ENCODE data around the gene VGLL4.

VGLL4 gene

DNA sequence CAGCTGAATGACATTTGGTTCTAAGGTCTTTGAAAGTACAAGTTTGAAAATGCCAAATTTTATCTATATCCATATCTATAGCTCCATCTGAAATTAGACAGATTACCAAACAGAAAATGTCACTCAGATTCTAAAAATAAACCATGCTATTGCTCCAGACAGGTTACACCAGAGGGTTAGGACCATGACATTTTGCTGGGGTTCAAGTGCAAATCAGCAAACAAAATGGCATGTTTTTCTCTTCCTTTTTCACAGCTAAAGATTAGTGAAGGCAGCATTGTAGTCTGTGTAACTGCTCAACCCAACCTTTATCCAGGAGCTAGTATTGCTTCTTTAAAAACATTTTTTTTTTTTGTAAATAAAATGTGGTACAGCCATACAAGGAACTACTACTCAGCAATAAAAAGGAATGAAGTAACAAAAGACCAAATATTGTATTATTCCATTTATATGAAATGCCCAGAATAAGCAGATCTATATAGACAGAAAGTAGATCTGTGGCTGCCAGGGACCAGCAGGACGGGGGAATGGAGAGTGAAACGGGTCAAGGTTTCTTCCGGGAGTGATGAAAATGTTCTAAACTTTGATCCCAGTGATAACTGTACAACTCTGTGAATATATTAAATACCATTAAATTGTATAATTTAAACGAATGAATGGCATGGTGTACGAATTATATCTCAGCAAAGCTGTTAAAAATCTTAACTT, 18.2 kb downstream of the VGLL4 start:
- no peak for DNase-seq

DNA sequence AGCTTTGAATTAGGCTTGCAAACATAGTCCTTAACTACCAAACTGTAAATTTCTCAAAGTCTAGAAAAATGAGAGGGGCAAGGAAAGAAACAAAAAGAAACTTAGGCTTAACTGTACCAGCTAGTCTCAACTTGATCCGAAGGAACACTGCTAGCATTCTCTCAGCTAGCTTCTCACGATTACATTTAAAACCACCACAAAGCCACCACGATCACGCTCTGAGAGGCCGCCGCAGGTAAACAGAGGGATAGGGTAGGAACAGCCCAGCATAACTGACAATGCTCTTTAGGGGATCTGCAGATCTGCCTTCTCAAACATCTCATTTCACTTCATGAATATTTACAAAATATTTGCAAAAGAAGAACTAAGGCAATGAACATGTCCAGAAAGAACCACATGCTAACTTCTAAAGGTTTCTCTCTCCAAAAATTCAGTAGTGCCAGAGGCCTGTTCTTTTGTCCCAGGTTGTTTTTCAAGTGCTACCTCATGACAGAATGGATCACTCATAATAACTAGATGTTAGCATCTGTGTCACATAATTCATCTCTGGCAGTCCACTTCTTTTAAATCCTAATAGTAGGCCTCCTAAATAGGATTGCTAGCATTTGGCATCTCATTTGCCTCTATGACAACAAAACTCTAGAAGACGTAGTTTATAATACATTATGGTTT, 18.9 kb downstream of the VGLL4 start:
- no peak for DNase-seq

DNA sequence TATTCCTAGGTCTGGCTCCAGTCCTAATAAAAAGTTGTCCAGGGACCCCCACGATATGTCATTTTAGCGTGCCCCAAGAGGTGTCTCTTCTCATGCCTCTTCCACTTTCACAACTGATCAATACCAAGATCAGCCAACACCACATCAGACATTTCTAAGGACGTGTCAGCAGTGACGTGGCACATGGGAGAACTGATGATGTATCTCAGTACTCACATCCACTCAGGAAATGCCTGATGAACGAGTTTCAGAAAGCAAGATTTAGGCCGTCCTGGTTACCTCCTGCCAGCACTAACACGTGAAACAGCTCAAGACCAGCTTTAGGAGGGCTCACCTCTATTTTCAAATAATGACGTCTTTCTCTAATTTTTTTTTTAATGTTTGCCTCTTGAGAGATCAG, 19.6 kb downstream of the VGLL4 start:
- peak; percentile 55 to 64 for DNase-seq

DNA sequence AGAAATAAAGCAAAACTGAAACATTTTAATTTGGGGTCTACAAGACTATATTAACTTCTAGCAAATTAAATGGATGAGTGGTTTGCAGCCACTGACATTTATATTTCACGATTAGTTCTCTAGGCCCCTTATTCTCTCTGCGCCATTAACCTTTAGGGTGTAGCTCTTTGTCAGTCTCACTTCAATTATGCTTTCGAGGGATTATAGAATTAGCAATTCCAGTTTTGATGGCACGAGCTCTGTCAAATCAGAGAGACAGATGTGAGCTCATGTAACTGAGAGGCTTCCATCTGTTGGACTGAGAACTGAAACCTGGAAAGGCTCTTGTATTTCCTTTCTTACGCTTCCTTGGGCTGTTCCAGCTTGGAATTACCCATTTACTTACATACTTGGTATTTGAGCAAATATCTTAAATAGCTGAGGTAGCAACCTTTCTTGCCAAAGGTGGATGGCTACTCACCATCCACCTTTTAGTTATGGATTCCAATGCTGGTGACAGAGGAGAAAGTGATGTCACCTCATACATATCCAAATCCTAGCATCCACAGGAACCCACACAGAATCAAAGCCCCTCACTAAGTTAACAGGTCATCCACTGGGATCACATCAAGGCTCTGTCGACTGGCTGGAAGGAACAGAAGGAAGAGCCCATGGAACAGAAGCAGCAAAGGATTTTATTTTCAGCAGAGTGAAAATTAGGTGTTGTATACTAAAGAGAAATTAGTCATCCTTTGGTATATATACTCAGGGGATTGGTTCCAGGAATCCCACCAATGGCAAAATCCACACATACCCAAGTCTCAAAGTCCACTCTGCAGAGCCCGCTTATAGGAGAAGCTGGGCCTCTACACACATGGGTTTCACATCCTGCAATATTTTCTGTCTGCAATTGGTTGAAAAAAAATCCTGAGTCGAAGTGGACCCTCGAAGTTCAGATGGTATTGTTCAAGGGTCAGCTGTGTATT, 20.8 kb downstream of the VGLL4 start:
- no peak for DNase-seq

DNA sequence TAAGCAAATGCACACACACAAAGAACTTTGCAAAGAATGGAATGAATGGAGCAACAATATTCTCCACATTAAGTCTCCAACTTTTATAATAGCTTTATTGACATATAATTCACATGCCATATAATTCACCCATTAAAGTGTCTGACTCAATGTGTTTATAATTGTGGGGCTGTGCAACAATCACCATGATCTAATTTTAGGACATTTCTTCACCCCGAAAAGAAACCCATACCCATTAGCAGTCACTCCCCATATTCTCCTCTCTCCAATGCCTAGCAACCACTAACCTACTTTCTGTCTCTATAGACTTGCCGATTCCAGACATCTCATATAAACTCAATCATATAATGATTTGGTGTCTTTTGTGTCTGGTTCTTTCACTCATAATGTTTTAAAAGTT, 22.6 kb downstream of the VGLL4 start:
- DNase-seq = no peak

DNA sequence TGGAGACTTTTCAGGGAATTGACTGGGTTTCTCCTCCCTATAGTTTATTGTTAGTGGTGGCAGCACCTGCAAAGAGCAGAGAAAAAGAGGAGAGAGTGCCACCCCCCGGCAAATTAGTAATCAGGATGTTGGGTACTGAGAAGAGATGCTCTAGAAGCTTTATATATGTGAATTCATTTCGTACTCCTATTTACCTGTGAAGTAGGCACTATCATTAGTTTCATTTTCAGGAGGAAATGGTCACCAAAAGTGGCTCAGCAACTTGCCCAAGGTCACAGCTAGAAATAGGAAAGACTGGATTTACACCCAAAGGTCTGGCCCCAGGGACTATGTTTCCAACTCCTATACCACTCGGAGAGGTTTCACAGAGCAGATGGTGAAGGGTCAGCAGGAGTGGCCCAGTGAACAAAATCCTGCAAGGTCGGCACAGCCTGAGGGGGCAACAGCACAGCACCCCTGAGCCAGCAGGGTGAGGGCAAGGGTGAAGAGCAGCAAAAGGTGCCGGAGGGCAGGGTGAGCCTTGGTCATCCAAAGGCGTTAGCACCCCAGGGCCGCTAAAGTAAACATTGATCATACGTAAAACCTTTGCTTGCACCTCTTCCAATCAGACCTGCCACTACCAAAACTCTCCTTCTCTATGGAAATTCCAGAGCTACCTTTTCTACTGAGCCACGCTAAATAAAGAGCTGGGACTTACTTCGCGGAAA, 23.6 kb downstream of the VGLL4 start:
- no peak for DNase-seq

DNA sequence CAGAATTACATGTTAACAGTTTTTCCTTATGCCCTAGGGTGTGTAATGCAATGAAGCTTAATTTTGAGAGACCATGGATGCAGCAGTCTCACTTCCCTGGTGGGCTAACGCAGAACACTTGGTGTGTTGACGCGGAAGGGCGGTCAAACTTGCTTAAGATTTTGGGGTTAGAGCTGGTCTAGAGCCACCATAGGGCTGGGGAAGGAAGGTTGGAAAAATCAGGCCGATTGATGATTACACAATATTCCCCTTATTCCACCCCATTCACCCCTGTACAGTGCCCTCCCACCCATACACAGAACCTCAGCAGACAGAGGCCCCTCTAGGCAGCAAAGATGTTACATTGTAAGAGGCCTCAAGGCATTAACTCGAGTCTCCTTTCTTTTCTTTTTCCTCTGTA, 24.3 kb downstream of the VGLL4 start:
- no peak for DNase-seq

DNA sequence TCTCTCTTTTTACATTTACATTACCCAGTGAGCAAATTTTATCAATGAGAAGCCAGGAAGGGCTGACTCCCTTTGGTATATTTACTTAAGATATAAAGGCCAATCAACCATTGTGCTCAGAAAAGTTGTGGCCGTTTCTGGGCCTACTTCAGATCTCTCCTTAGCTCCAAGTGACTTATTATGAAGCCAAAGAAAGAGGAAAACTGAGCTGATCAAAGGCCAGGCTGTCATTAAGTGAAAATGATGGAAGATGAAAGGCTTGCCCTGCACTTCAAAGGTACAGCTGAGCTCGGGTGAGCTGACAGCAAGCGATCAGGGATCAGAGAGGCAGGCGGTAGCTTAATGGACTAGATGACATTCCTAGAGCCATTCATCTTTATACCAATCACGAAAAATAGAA, 24.8 kb downstream of the VGLL4 start:
- DNase-seq = no peak

DNA sequence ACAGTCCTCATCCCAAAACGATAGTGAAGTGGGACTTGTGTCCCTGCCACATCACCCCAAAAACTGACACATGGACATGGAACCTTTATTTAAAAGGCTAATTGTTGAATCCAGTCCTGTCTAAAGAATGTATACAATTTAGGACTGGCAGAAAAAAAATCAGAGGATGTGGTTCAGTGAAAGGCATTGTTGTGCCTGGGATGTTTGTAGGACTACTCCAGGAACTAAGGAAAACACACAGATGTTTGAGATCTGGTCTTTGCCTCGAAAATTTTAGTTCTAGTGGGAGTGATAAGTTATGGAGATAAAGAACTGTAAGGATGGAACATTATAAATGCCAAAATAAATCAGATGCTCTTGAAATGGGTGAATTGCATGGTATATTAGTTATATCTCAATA, 27.2 kb downstream of the VGLL4 start:
- no peak for DNase-seq

DNA sequence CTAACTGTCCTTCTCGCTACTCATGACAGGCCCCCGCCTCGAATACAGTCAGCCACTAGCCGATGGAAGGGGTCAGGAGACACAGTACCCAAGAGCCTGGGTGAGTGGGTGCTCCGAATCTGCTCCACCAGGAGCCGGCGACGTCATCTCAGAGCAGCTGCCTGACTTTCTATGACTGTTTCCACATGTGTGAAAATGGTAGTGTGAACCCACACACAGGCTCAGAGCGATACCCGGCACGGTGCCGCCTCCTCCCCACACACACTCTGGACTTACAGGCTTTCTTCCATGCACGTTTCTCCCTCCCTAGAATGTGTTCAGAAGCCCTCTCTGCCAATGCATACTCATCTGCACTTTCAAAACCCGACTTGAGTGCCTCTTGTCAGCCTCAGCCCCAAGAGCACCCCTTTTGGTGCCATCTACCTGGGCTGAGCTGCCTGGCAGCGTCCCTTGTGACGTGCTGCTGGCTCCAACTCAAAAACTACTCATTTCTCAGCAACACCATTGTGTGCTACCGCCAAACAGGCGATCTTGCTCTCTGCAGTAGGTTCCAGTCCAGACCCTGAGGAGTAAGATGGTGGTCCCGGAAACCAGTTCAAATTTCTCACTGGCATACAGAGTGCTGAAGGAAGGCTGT, 29.7 kb downstream of the VGLL4 start:
- DNase-seq = no peak

DNA sequence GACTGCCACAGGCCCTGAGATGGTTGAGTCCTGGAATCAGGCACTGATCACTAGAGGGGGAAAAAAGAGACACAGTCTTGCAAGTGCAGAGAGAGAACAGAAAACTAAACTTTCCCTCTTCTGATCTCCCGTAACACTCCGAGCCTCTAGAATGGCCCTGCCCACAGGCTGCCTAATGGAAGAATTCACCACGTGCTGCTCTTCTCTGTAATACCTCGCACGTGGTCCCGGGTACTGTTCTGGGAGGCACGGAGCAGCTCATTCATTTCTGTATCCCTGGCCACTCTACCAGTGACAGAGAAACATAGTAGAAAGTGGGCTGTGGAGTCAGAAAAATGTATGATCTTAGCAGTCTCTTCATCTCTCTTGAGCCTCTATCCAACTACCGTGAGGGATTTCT, 30.4 kb downstream of the VGLL4 start:
- DNase-seq = no peak

DNA sequence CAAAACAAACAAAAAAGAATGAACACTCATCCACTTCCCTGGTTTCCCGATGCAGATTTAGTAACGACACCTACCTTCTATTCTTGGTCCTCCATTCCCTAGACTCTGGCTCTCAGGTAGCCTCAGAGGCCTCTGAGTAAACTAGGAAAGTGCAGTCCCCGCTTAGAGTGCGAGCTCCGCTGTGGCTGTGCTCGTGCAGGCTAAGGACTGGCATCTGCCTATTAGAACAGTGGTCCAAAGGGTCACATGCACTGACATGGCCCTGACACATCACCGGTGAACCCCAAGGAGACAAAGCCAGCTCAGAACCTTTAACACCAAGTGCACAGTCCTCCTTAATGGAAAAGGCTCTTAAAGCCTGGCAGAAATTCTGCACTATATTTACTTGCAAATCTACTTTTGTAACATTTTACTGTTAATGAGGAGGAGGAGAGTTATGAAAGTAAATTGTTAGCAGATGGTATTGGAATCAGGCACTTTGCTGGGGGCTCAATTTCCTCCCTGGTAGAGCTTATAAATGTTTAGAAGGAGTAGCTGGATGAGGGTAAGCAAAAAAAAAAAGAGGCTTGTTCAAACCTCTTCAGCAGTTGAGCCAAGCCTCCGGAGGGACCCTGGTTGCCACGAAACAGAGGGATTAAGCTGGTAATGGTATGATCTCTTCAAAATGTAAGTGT, 31.1 kb downstream of the VGLL4 start:
- no peak for DNase-seq

DNA sequence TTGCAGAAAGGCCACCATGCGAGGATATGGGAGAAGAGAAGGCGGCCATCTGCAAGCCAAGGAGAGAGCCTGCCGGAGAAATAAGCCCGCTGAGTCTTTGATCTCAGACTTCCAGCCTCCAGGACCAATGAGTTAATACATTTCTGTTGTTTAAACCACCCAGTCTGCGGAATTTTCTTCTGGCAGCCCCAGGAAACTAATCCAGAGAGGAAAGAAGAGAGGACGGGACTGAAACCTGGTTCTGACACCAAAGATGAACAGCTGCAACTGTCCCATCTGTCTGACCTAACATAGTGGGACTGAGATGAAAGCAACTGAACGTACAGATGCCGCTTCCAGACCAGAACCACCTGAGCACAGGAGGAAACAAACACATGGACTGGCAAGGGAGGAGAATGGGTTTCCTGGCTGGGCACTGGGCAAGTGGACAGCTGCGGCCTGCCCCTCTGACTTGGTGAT, 32.3 kb downstream of the VGLL4 start:
- no peak for DNase-seq

DNA sequence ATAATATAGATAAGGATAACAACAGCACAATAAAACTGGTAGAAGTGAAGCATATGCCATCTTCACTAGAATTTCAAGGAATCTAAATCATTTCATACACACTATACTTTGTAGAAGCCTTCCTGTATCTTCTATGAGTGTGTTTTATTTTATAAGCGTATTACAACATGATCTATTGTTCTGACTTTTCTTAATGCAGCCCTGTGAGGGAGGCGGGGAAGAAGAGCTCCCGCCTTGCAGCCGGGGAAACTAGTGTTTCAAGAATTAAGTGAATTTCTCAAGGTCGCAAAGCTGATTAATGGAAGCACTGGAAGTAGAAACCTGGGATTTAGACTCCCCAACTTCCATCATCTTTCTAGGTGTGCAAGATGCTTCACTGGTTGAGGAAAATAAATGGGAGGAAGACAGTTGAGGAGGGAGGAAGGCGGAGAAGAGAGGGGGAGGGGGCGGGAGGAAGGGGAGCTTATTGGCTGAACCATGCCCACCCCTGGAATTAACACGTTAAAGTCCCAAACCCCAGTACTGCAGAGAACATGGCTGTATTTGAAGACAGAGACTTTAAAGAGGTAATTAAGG, 32.9 kb downstream of the VGLL4 start:
- DNase-seq = no peak

DNA sequence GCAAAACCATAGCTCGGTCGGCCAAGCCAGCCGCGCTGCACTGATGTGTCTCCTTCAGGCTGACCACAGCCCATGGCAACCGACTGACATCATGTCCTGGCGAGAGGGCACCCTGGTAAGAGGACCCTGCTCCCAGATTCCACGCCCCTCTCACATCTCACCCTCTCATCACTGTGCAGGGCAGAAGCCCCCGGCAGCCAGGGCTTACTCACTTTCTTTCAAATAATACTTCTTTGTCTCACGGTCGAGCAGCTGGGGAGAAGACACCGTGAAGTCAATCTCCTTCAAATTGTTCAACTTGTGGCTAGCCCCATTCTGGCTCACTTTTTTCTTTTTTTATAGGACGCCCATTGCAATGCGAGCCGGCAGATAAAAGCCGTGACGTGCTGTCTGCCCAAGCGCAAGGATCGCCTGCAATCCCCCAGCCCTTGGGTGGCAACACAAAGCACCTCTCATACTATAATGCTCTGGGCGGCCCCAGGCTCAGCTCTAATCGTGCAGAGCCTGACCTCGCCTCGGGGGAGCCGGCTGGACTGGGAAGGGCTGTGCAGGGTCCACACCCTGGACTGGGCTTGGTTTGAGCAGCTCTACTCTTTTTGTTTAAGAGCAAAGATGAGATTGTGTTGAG, 33.6 kb downstream of the VGLL4 start:
- DNase-seq = no peak

DNA sequence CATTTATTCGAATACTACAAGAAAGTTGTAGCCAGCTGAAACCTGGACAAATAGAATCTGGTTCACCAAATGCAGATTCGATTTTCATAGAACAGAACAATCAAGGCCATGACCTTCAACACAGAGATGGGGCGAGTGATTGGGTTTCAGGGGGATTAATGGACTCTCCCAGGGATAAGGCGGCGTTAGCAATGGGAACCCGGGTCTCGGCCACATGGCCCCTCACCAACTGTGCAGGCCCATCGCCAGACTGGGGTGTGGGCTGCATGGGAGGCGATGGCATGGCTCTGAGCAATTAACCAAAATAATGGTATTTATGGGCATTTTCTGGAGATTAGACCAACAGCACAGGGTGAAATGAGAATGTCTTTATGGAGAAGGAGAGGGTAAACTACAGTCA, 34.2 kb downstream of the VGLL4 start:
- no peak for DNase-seq

DNA sequence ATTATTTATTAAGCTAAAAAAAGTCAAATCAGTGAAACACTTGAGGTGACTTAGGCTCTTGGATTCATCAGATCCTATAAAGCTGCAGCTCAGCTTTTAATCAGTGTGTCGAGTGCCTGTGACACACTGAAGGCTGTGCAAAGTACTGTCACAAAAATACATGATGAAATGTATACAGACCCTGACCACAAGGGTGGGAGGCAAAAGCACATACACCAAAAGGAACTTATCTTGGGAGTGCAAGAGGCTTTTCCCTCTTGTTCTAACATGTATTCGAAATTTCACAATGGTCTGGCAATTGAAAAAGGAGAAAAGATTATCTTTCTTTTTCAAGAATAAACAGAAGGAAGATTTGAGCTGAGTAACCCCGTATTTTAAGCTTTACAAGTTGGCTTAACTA, 35.9 kb downstream of the VGLL4 start:
- no peak for DNase-seq

DNA sequence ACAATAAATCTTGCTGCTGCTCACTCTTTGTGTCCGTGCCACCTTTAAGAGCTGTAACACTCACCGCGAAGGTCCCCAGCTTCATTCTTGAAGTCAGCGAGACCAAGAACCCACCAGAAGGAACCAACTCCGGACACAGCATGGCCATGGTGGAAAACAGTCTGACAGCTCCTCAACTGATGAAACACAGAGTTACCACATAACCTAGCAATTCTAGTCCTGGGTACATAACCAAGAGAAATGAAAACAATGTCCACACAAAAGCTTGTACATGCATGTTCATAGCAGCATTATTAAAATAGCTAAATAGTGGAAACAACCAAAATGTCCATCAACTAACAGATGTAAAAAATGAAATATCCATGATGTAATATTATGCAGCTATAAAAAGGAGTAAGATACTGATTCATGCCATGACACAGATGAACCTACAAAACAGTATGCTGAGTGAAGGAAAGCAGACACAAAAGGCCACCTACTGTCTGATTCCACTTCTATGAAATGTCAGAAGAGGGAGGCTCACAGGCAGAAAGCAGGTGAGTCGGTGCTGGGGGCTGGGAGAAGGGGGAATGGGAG, 36.8 kb downstream of the VGLL4 start:
- DNase-seq = no peak

DNA sequence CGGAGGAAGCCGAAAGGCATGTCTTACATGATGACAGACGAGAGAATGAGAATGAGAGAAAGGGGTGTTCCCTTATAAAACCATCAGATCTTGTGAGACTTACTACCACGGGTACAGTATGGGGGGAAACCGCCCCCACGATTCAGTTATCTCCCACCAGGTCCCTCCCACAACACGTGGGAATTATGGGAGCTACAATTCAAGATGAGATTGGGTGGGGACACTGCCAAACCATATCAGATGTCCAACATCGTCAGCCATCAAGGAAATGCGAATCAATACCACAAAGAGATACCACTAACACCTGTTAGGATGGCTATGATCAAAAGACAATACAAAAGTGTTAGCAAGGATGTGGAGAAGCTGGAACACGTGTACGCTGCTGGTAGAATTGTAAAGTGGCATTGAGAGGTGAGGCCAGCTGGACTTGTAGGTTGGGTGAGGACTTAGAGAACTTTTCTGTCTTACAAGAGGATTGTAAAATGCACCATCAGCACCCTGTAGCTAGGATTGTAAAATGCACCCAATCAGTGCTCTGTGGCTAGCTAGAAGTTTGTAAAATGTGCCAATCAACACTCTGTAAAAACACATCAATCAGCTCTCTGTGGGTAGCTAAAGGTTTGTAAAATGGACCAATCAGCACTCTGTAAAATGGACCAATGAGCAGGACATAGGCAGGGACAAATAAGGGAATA, 37.5 kb downstream of the VGLL4 start:
- no peak for DNase-seq

DNA sequence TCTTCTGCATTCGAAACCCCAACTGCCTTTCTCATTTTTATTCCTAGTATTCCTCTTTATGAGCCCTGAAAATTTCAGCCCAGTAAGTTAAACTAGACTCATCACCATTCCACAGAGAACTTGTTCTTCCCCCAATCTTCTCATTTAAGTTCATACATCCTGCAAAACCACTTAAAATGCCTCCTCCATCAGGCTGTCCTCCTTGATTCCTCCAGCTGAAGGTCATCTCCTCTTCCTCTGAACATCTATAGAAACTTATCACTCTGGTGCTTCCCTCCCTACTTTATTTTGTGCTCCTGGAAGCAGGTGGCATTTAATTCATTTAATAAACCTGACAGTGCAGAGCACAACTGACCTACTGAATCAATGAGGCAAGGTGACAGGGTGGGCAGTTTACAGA, 38.3 kb downstream of the VGLL4 start:
- DNase-seq = no peak

Data from activated CD4-positive, alpha-beta T cell treated with anti-CD3 and anti-CD28 coated beads for 4 hours (primary cell).